HG02884 (cell line): Measurements from ENCODE around the gene CFLAR.
"Not testable (repeated sequence)": the region's sequence is repeated elsewhere in the genome, so short reads cannot be mapped to it uniquely, and the experiment has no call there.

Experiments used
- ATAC-seq: cut with Tn5 transposase; IDR thresholded peaks from one replicate; pipeline ENCODE4 v1.9.1; 2021; ENCODE audit warnings: mild to moderate bottlenecking, moderate library complexity; ENCODE audit not compliant: unreplicated experiment

The CFLAR gene

GRCh38 chr2:201116115-201116958 lies at the start of gene CFLAR:
TSS of gene CFLAR (plus strand) at chr2:201116164. CDS start at chr2:201129866, 13,702 bp downstream.
- ATAC-seq = peak; percentile 30

- ATAC-seq = peak; percentile 25
Observed at GRCh38 chr2:201070948-201071478, 45.0 kb upstream of the CFLAR start.

- ATAC-seq = peak; percentile 98
Observed at GRCh38 chr2:201071479-201072200, 44.3 kb upstream of the CFLAR start, which contains the start of the genes HYCC2 and NDUFB3. TSS of gene HYCC2 (minus strand) at chr2:201071671. CDS start at chr2:201024009, 47,662 bp downstream. TSS of gene NDUFB3 (plus strand) at chr2:201072001. CDS start at chr2:201078883, 6,882 bp downstream.

GRCh38 chr2:201072201-201072530 lies 43.8 kb upstream of the CFLAR start:
- no peak for ATAC-seq

- no peak for ATAC-seq
Observed at GRCh38 chr2:201073071-201073470, 42.9 kb upstream of the CFLAR start.

GRCh38 chr2:201074996-201075395 lies 41.0 kb upstream of the CFLAR start:
- ATAC-seq = no peak

GRCh38 chr2:201084863-201085262 lies 31.1 kb upstream of the CFLAR start:
- ATAC-seq = no peak

- no peak for ATAC-seq
Observed at GRCh38 chr2:201090574-201090973, 25.4 kb upstream of the CFLAR start.

- ATAC-seq = no peak
Observed at GRCh38 chr2:201093573-201093972, 22.4 kb upstream of the CFLAR start.

- ATAC-seq = no peak
Observed at GRCh38 chr2:201100497-201100896, 15.5 kb upstream of the CFLAR start.

GRCh38 chr2:201105759-201106158 lies 10.2 kb upstream of the CFLAR start:
- ATAC-seq = no peak

GRCh38 chr2:201107624-201108023 lies 8.3 kb upstream of the CFLAR start:
- ATAC-seq = no peak

- no peak for ATAC-seq
Observed at GRCh38 chr2:201108341-201108740, 7.6 kb upstream of the CFLAR start.

- no peak for ATAC-seq
Observed at GRCh38 chr2:201109186-201109585, 6.8 kb upstream of the CFLAR start.

- no peak for ATAC-seq
Observed at GRCh38 chr2:201110615-201111014, 5.3 kb upstream of the CFLAR start.

GRCh38 chr2:201111096-201111495 lies 4.9 kb upstream of the CFLAR start:
- ATAC-seq = no peak

GRCh38 chr2:201114350-201114749 lies 1.6 kb upstream of the CFLAR start:
- ATAC-seq = no peak

GRCh38 chr2:201114846-201115245 lies 1.1 kb upstream of the CFLAR start:
- ATAC-seq = no peak

- no peak for ATAC-seq
Observed at GRCh38 chr2:201116959-201117734, 1.2 kb downstream of the CFLAR start.

GRCh38 chr2:201117735-201118094 lies 1.8 kb downstream of the CFLAR start:
- not testable (repeated sequence) for ATAC-seq
